Calu3 (cell line): Measurements from ENCODE around the gene NCKAP5L. TPM values are rescaled to one million over a fixed set of nuclear protein-coding genes. Genes with fewer than 3 reads are reported as not detected.

Experiments
- BruUV-seq: library from RNA; stranded (reverse); fragments of 400-500 nt; replicated peaks from 2 replicates; lab custom pipeline; 2021; lab: Mats Ljungman, UMichigan
- CTCF ChIA-PET: fragments of 300-600 bp; sonication (Branson Sonifier 250); formaldehyde crosslinking; loops from one replicate; lab custom pipeline; 2022; ENCODE audit warnings: antibody characterized with exemption; lab: Charles Lee
- DNase-seq: peaks from one replicate; pipeline ENCODE4 v3.0.0; 2022
- H3K27ac Mint-ChIP-seq: one replicate; pipeline ENCODE4 v1.8.0; 2022; ENCODE audit warnings: mixed read lengths; ENCODE audit not compliant: unreplicated experiment
- H3K27me3 Mint-ChIP-seq: one replicate; pipeline ENCODE4 v1.8.0; 2022; ENCODE audit warnings: mixed read lengths; ENCODE audit not compliant: unreplicated experiment
- H3K36me3 Mint-ChIP-seq: one replicate; pipeline ENCODE4 v1.8.0; 2022; ENCODE audit warnings: mild to moderate bottlenecking, moderate library complexity, mixed read lengths; ENCODE audit not compliant: insufficient read depth, unreplicated experiment
- H3K4me1 Mint-ChIP-seq: one replicate; pipeline ENCODE4 v1.8.0; 2022; ENCODE audit warnings: mild to moderate bottlenecking, low read depth, mixed read lengths; ENCODE audit not compliant: unreplicated experiment
- H3K4me3 Mint-ChIP-seq: one replicate; pipeline ENCODE4 v1.8.0; 2022; ENCODE audit warnings: mild to moderate bottlenecking, low read depth, moderate library complexity, mixed read lengths; ENCODE audit not compliant: unreplicated experiment
- H3K9me3 Mint-ChIP-seq: one replicate; pipeline ENCODE4 v1.8.0; 2022; ENCODE audit warnings: low read depth, mixed read lengths; ENCODE audit not compliant: unreplicated experiment
- intact Hi-C: fragments of 100-400 bp; cut with micrococcal nuclease; formaldehyde crosslinking; loops from one replicate; pipeline ENCODE4 v1.10.0; 2022; ENCODE audit not compliant: unreplicated experiment
- total RNA-seq: library from RNA; stranded (reverse); gene quantifications from 2 replicates; pipeline ENCODE4 v1.2.3, GENCODE V29; 2022
- TF ChIP-seq, protein P1 (sequence below): fragments of 200-600 bp; IDR thresholded peaks from one replicate; pipeline ENCODE4 v1.8.0; 2022; ENCODE audit warnings: antibody characterized with exemption; ENCODE audit not compliant: unreplicated experiment

Gene NCKAP5L
- total RNA-seq, 1 experiment from 2014 or later: 10.0 TPM

DNA sequence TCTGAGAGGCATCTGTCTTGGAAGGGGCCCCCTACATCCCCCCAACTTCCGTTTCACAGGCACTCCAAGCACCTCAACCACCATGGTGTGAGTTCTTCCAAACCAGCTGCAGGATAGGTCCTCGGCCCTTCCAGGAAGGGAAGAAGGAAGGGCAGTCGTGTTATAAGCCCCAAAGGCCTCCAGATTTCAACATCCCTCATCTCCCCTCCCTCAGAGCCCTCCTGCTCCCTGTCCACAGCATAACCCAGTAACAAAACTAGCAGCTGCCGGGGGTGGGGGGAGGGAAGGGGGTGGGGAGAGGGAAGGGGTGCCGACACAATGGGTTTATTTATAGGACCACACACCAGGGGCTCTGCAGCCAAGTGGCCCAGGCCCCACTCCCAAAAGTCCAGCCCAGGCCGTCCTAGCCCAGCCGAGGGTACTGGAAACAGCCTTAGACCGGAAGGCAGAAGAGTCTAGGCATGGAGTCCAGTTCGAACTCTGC is 18.3 kb downstream of the NCKAP5L start:
- BruUV-seq: no TSS peak
- Mint-ChIP-seq H3K4me1 (no peaks in the 10 kb centered on the region), H3K27ac (no peak overlapping the region), H3K9me3 (no peaks in the 10 kb centered on the region), H3K36me3 (no peaks in the 10 kb centered on the region), H3K27me3 (no peaks in the 10 kb centered on the region), H3K4me3 (no peak overlapping the region)
- TF ChIP-seq, protein P1, sequence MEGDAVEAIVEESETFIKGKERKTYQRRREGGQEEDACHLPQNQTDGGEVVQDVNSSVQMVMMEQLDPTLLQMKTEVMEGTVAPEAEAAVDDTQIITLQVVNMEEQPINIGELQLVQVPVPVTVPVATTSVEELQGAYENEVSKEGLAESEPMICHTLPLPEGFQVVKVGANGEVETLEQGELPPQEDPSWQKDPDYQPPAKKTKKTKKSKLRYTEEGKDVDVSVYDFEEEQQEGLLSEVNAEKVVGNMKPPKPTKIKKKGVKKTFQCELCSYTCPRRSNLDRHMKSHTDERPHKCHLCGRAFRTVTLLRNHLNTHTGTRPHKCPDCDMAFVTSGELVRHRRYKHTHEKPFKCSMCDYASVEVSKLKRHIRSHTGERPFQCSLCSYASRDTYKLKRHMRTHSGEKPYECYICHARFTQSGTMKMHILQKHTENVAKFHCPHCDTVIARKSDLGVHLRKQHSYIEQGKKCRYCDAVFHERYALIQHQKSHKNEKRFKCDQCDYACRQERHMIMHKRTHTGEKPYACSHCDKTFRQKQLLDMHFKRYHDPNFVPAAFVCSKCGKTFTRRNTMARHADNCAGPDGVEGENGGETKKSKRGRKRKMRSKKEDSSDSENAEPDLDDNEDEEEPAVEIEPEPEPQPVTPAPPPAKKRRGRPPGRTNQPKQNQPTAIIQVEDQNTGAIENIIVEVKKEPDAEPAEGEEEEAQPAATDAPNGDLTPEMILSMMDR: no peak
- intact Hi-C loops: no loop called here
- CTCF ChIA-PET: no interaction called here
- no peak for DNase-seq

DNA sequence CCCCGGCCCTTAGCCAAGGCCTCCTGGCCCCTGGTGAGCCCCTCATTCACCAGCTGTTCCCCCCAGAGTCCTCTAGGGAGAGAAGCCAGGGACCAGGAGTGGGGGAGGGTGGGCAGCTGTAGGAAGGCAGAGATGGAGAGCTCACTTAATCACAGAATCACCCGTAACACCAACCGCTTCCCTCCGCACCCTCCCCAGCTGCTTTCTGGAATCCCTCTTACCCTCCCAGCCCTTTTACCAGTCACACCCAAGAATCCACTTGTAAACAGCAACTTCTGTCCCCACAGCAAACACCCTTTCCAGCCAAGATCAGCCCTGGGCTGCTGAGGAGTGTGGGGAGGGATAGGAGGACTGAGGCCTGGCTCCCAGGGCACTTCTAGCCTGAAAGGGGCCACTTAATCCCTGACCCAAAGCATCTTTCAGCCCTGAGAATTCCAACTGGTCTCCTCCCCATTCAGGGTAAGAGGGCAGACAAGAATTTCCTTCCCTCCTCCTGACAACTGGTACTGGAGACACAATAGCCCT is 18.8 kb downstream of the NCKAP5L start:
- no peak for DNase-seq
- H3K4me1 Mint-ChIP-seq: no peaks in the 10 kb centered on the region
- no peaks in the 10 kb centered on the region for H3K27me3 Mint-ChIP-seq
- H3K36me3 Mint-ChIP-seq: no peaks in the 10 kb centered on the region
- no TSS peak for BruUV-seq
- no peak overlapping the region for H3K27ac Mint-ChIP-seq
- H3K9me3 Mint-ChIP-seq: no peaks in the 10 kb centered on the region
- H3K4me3 Mint-ChIP-seq: no peak overlapping the region
- intact Hi-C loops: no loop called here
- CTCF ChIA-PET: no interaction called here
- TF ChIP-seq, protein P1: no peak

DNA sequence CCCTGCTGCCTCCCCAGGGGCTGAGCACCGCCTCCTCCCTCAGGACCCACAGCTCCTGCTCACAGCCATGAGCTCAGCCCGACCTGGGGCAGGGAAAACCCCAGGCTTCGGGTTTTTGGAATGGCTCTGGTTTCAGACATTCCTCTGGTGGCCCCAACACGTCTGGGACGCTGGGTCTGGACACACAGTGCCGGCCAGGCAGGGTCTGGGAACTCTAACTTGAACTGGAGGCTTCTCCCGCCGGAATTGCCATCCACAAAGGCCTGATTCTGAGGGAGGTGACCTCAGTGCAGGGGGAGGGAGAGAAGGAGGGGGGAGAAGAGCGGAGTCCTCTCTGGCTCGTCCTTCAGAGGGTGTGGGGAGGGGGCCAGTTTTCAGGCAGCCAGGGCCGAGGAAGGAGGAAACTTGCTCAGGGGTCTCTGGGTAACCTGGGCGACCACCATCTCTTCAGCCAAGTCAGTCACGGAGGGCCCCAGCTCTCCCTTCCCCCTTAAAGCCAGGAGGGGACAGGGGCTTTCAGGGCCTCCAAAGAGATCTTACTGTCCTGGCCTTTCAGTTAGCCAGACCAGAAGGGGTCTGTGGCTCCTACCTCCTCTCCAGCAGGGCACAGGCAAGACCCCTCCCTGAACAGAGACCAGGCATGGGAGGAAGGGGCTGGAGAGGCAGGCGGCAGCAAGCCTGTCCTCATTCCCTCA is 19.4 kb downstream of the NCKAP5L start:
- no peaks in the 10 kb centered on the region for H3K9me3 Mint-ChIP-seq
- no peak overlapping the region for H3K27ac Mint-ChIP-seq
- CTCF ChIA-PET: no interaction called here
- no peak for DNase-seq
- no peaks in the 10 kb centered on the region for H3K36me3 Mint-ChIP-seq
- no TSS peak for BruUV-seq
- TF ChIP-seq, protein P1: no peak
- no peaks in the 10 kb centered on the region for H3K27me3 Mint-ChIP-seq
- intact Hi-C loops: no loop called here
- no peaks in the 10 kb centered on the region for H3K4me1 Mint-ChIP-seq
- H3K4me3 Mint-ChIP-seq: no peak overlapping the region

DNA sequence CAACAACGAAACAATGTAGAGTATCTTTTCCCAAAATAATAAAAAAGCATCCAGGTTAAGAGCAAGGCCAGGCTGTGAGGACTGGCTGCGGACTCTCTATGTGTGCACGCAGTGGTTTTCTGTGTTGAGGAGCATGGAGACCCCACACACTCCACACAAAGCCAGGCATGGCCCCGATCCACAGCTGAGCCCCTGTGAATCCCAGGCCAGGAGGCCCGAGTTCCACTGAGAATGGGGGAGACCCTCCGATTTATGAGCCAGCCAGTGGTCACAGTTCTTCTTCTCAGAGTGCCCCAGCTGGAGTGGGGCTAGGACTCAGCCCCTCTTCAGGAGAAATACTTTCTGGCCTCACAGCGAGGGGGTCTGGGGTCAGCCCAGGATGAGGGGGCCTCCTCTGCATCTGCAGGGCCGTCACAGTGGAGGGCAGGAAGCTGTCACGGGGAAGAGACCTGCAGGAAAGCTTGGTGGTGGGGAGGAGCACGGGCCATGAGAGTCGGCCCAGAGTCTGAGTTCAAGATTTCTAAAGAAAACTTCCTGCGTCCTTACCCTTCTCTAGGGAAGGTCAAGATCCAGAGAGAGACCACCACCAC is 20.1 kb downstream of the NCKAP5L start:
- TF ChIP-seq, protein P1: no peak
- intact Hi-C loops: no loop called here
- H3K27ac Mint-ChIP-seq: no peak overlapping the region
- no peaks in the 10 kb centered on the region for H3K4me1 Mint-ChIP-seq
- no peaks in the 10 kb centered on the region for H3K9me3 Mint-ChIP-seq
- H3K4me3 Mint-ChIP-seq: no peak overlapping the region
- H3K27me3 Mint-ChIP-seq: no peaks in the 10 kb centered on the region
- no TSS peak for BruUV-seq
- no peak for DNase-seq
- no peaks in the 10 kb centered on the region for H3K36me3 Mint-ChIP-seq
- CTCF ChIA-PET: no interaction called here
